Measurements from ENCODE around the gene PEX26.
"Not testable (repeated sequence)": the region's sequence is repeated elsewhere in the genome, so short reads cannot be mapped to it uniquely, and the experiment has no call there.

The PEX26 gene

GRCh38 chr22:18103527-18104269 is 25.9 kb downstream of the PEX26 start:
- DNase-seq: no peak

- no peak for DNase-seq
These were observed 26.8 kb downstream of the PEX26 start for GRCh38 chr22:18104566-18104965.

GRCh38 chr22:18105981-18106380 is 28.2 kb downstream of the PEX26 start:
- DNase-seq: not testable (repeated sequence)

GRCh38 chr22:18106550-18107341 is 29.0 kb downstream of the PEX26 start:
- DNase-seq: not testable (repeated sequence)

- no peak for DNase-seq
These were observed 30.4 kb downstream of the PEX26 start for GRCh38 chr22:18108187-18108586.

GRCh38 chr22:18109410-18110193 is 31.8 kb downstream of the PEX26 start:
- no peak for DNase-seq

GRCh38 chr22:18110194-18110953 is 32.6 kb downstream of the PEX26 start, which contains the start of gene TUBA8:
Gene TUBA8, plus strand, starts transcription at chr22:18110809. Its CDS starts 57 bp downstream, at chr22:18110866.
- no peak for DNase-seq

GRCh38 chr22:18110954-18111758 is 33.4 kb downstream of the PEX26 start:
- DNase-seq: no peak

- DNase-seq: no peak
These were observed 34.1 kb downstream of the PEX26 start for GRCh38 chr22:18111759-18112330.

- no peak for DNase-seq
These were observed 34.6 kb downstream of the PEX26 start for GRCh38 chr22:18112440-18112839.

GRCh38 chr22:18113680-18114394 is 36.0 kb downstream of the PEX26 start:
- DNase-seq: peak; percentile 5

GRCh38 chr22:18114495-18114894 is 36.7 kb downstream of the PEX26 start:
- DNase-seq: no peak

- DNase-seq: no peak
These were observed 37.3 kb downstream of the PEX26 start for GRCh38 chr22:18114976-18115652.

GRCh38 chr22:18115906-18116371 is 38.1 kb downstream of the PEX26 start:
- DNase-seq: no peak

- no peak for DNase-seq
These were observed 38.8 kb downstream of the PEX26 start for GRCh38 chr22:18116634-18117033.

GRCh38 chr22:18118345-18118915 is 40.6 kb downstream of the PEX26 start:
- DNase-seq: no peak

GRCh38 chr22:18119409-18120110 is 41.8 kb downstream of the PEX26 start:
- no peak for DNase-seq

- no peak for DNase-seq
These were observed 43.1 kb downstream of the PEX26 start for GRCh38 chr22:18120857-18121256.

GRCh38 chr22:18121506-18121905 is 43.7 kb downstream of the PEX26 start:
- no peak for DNase-seq

Data from CD4-positive, alpha-beta T cell treated with Interleukin-21 for 1 hour (primary cell).